Bronchial epithelial cell (primary cell): Measurements from ENCODE around the gene MAP4. TPM values are rescaled to one million over a fixed set of nuclear protein-coding genes. Genes with fewer than 3 reads are reported as not detected.

ENCODE experiments used
- DNase-seq: peaks from one replicate; pipeline ENCODE4 v3.0.0-alpha.2; 2010; ENCODE audit warnings: low read depth
- FAIRE-seq: peaks from 2 replicates; lab custom pipeline; 2011; peaks lifted over from hg19 to GRCh38; lab: Jason Lieb, UNC
- H3K27me3 ChIP-seq: 2 replicates; pipeline ENCODE4 v1.5.1; 2011; ENCODE audit warnings: low read length; ENCODE audit not compliant: control insufficient read depth, insufficient read depth
- H3K36me3 ChIP-seq: 2 replicates; pipeline ENCODE4 v1.5.1; 2011; ENCODE audit warnings: low read length; ENCODE audit not compliant: control insufficient read depth, insufficient read depth
- H3K4me3 ChIP-seq: 2 replicates; pipeline ENCODE4 v1.5.1; 2011; ENCODE audit warnings: mild to moderate bottlenecking, low read depth, low read length, control low read depth
- CTCF ChIP-seq: IDR thresholded peaks from 2 replicates; pipeline ENCODE4 v1.5.1; 2011; ENCODE audit warnings: mild to moderate bottlenecking, moderate library complexity, low read length, control low read depth, inconsistent platforms; ENCODE audit not compliant: insufficient read depth, severe bottlenecking
- total RNA-seq: library from RNA; depleted of rRNA; stranded (reverse); fragments of >200 nt; gene quantifications from 2 replicates; pipeline ENCODE4 v1.2.1, GENCODE V29; 2014

The MAP4 gene
- total RNA-seq, 1 donor from 2014 or later: 44.8 TPM

GRCh38 chr3:47956521-47956920 is 59.7 kb downstream of the MAP4 start:
- H3K27me3 ChIP-seq: no peaks in the 10 kb centered on the region
- FAIRE-seq (no peak), DNase-seq (no peak)
- H3K36me3 ChIP-seq: no peaks in the 10 kb centered on the region
- no peak overlapping the region for H3K4me3 ChIP-seq
- TF ChIP-seq CTCF: no peak

GRCh38 chr3:47954567-47954966 is 61.6 kb downstream of the MAP4 start:
- Histone ChIP-seq H3K4me3 (no peak overlapping the region), H3K27me3 (no peaks in the 10 kb centered on the region), H3K36me3 (no peaks in the 10 kb centered on the region)
- FAIRE-seq (no peak), DNase-seq (no peak)
- TF ChIP-seq CTCF: no peak

GRCh38 chr3:47950453-47951169 is 65.6 kb downstream of the MAP4 start:
- H3K27me3 ChIP-seq: no peaks in the 10 kb centered on the region
- DNase-seq: no peak
- no peak for TF ChIP-seq CTCF
- H3K4me3 ChIP-seq: no peak overlapping the region
- FAIRE-seq: no peak
- no peaks in the 10 kb centered on the region for H3K36me3 ChIP-seq

GRCh38 chr3:47949979-47950378 is 66.2 kb downstream of the MAP4 start:
- DNase-seq: no peak

GRCh38 chr3:47940232-47940631 is 76.0 kb downstream of the MAP4 start:
- no peak for FAIRE-seq
- no peak for TF ChIP-seq CTCF
- no peaks in the 10 kb centered on the region for H3K36me3 ChIP-seq
- no peaks in the 10 kb centered on the region for H3K27me3 ChIP-seq
- DNase-seq: no peak
- no peak overlapping the region for H3K4me3 ChIP-seq

More at GRCh38 chr3:47949979-47950378, 66.2 kb downstream of the MAP4 start:
- no peak overlapping the region for H3K4me3 ChIP-seq
- H3K36me3 ChIP-seq: no peaks in the 10 kb centered on the region
- TF ChIP-seq CTCF: no peak
- H3K27me3 ChIP-seq: no peaks in the 10 kb centered on the region
- no peak for FAIRE-seq

GRCh38 chr3:47932421-47932820 is 83.8 kb downstream of the MAP4 start:
- FAIRE-seq (no peak), DNase-seq (no peak)
- no peaks in the 10 kb centered on the region for H3K27me3 ChIP-seq
- no peak for TF ChIP-seq CTCF
- H3K36me3 ChIP-seq: peaks cover 6% of the 10 kb centered on the region
- H3K4me3 ChIP-seq: no peak overlapping the region
